ENCODE results near the gene ANKLE2. TPM values are rescaled to one million over a fixed set of nuclear protein-coding genes. Genes with fewer than 3 reads are reported as not detected.

ANKLE2 gene
- total and polyA plus RNA-seq, 2 of the 8 experiments (the other 6 are each of a cell fraction or from before 2014, with no cell fraction given) = 41.0 to 64.9 TPM

DNA sequence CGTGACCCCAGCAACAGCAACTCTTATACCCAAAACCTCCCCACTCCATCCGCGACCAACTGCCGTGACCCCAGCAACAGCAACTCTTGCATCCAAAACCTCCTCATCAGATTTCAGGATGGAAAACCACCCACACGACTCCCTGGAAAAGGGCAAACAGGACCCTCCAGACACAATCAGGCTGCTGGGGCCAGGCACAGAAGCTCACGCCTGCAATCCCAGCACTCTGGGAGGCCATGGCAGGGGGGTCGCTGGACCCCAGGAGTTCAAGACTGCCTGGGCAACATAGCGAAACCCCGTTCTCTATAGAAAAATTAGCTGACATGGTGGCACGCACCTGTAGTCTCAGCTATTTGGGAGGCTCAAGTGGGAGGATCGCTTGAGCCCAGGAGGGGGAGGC lies 31.3 kb downstream of the ANKLE2 start:
- Histone ChIP-seq H3K4me3 (ENCODE audit: extremely low read depth in 1 of 4, insufficient read depth in 2 of 4, low read depth in 3 of 4, low read length in 4 of 4) (no peak overlapping the region), H3K4me1 (replicated peaks in 1 of 4; ENCODE audit: control insufficient read depth in 3 of 4, insufficient read depth in 4 of 4, low read length in 3 of 4) (no peaks in the 10 kb centered on the region; a peak in 1 of 7 replicates), H3K79me2 (ENCODE audit: control insufficient read depth in 1 of 2, insufficient read depth in 2 of 2, low read length in 2 of 2) (no peaks in the 10 kb centered on the region; a peak in 1 of 4 replicates), H2BK5ac (ENCODE audit: low read depth, low read length) (no peak overlapping the region), H3K23me2 (ENCODE audit: low read depth, low read length) (no peaks in the 10 kb centered on the region), H3K9me3 (ENCODE audit: insufficient read depth in 2 of 2, low read depth in 1 of 2, low read length in 1 of 2) (peaks cover 0 to 8% of the 10 kb centered on the region in 2 experiments; a peak in 1 of 4 replicates), H4K5ac (ENCODE audit: insufficient read length, low read depth, low read length) (no peak overlapping the region), H2BK120ac (replicated peaks; ENCODE audit: low read depth, low read length) (no peak overlapping the region), H3K56ac (replicated peaks; ENCODE audit: insufficient read length, low read depth, low read length) (no peak overlapping the region), H2AK5ac (ENCODE audit: low read depth, low read length) (no peak overlapping the region), H2BK15ac (ENCODE audit: low read length) (no peak overlapping the region), H3K4ac (replicated peaks; ENCODE audit: insufficient read length, low read depth, low read length) (no peak overlapping the region), H3K14ac (ENCODE audit: insufficient read length) (no peak overlapping the region), H2BK12ac (ENCODE audit: low read depth, low read length) (no peak overlapping the region), H3K36me3 (ENCODE audit: control insufficient read depth in 2 of 4, insufficient read depth in 4 of 4, low read length in 3 of 4) (peaks cover 42 to 89% (median 75%) of the 10 kb centered on the region in 4 experiments), H3K27me3 (replicated peaks in 1 of 4; ENCODE audit: control insufficient read depth in 3 of 4, extremely low read depth in 1 of 4, insufficient read depth in 3 of 4, low read length in 3 of 4) (no peaks in the 10 kb centered on the region), H4K20me1 (replicated peaks in 1 of 2; ENCODE audit: control insufficient read depth in 1 of 2, insufficient read depth in 2 of 2, low read length in 2 of 2) (peaks cover 4 to 8% of the 10 kb centered on the region in 2 experiments), H3K79me1 (ENCODE audit: low read depth, low read length) (no peaks in the 10 kb centered on the region), H3K4me2 (ENCODE audit: insufficient read depth in 1 of 2, low read depth in 2 of 2, low read length in 2 of 2) (no peak overlapping the region), H4K8ac (ENCODE audit: extremely low read depth, insufficient read depth, low read length) (no peak overlapping the region), H3K27ac (ENCODE audit: low read depth, low read length) (no peak overlapping the region), H3K23ac (ENCODE audit: insufficient read length) (no peak overlapping the region), H3K18ac (ENCODE audit: extremely low read depth, low read length) (no peak overlapping the region), H2AFZ (ENCODE audit: low read length) (no peak overlapping the region), H4K91ac (replicated peaks; ENCODE audit: insufficient read length, low read length) (no peak overlapping the region), H3K9ac (replicated peaks in 1 of 4; ENCODE audit: extremely low read depth in 1 of 4, low read depth in 3 of 4, low read length in 3 of 4) (no peak overlapping the region), H2BK20ac (ENCODE audit: low read length) (no peak overlapping the region)
- TF ChIP-seq CBX5 (IDR thresholded peaks at IDR 0.05; ENCODE audit: low read depth, low read length) = no peak
- no peak for TF ChIP-seq SIN3A (conservative IDR thresholded peaks at IDR 0.05 in 1 of 2, IDR thresholded peaks at IDR 0.05 in 1 of 2; ENCODE audit: low read depth in 1 of 2, low read length in 2 of 2)
- TF ChIP-seq, protein P1, sequence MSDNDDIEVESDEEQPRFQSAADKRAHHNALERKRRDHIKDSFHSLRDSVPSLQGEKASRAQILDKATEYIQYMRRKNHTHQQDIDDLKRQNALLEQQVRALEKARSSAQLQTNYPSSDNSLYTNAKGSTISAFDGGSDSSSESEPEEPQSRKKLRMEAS (IDR thresholded peaks at IDR 0.05) = no peak
- no peak for TF ChIP-seq HDAC6 (IDR thresholded peaks at IDR 0.05; ENCODE audit: low read depth, low read length)
- no peak for TF ChIP-seq USF2 (IDR thresholded peaks at IDR 0.05; ENCODE audit: low read length)
- DNase-seq (ENCODE audit: low read depth in 1 of 2, low spot score in 2 of 2) = no peak
- ChIA-PET CTCF (ENCODE audit: partially characterized antibody) (interaction anchor here (0.7 to 1.6 kb wide), 2 partner anchors 11 to 93 kb away, joined by 3 read pairs; no protein-coding TSS in a partner anchor), POLR2A (ENCODE audit: partially characterized antibody) (interaction anchor here (0.6 to 3.1 kb wide), 10 partner anchors 9 to 71 kb away, joined by 3 to 17 read pairs (median 4); no protein-coding TSS in a partner anchor)
- 89% methylated on average over 10 of the region's 11 CpGs; no CpG with 5 or more reads in 1 of the 2 experiments for WGBS, 2 experiments (ENCODE audit: extremely low coverage in 1 of 2, insufficient coverage in 1 of 2, insufficient read length in 1 of 2, insufficient replicate concordance in 2 of 2, low coverage in 1 of 2, low lambda C conversion rate in 2 of 2, missing lambda C conversion rate in 1 of 2)
- FAIRE-seq = no peak

All from H1 (cell line).